ENCODE measurements around the gene INSM2. TPM values are rescaled to one million over a fixed set of nuclear protein-coding genes. Genes with fewer than 3 reads are reported as not detected.

Gene INSM2
- total and polyA plus RNA-seq, 2 experiments from 2014 or later, result not detected

DNA sequence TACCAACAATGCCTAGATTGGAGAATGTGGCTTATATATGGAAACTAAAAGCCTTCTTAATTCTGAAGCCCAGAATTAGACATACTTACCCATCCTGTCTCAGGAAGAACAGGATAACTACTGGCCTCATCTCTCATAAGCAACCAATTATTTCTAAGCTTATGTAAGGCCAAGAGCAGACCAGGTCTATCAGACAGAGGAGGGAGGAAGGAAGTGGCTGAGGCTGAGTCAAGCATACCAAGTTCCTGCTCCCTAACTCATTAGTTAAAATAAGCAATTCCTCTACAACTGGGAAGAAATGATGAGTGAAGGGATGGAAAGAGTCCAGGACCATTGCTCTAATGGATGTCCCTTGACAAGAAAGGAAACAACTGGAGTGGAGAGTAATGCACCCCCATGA is 27.0 kb upstream of the INSM2 start:
- H3K79me2 ChIP-seq, result no peaks in the 10 kb centered on the region
- no peaks in the 10 kb centered on the region for H4K20me1 ChIP-seq (ENCODE audit: insufficient read depth, poor library complexity, severe bottlenecking)
- H3K27me3 ChIP-seq, result no peaks in the 10 kb centered on the region
- no peak overlapping the region for H2AFZ ChIP-seq
- H3K4me1 ChIP-seq (ENCODE audit: insufficient read depth), result no peaks in the 10 kb centered on the region
- H3K4me3 ChIP-seq, result no peak overlapping the region
- DNase-seq (ENCODE audit: low spot score), result no peak
- TF ChIP-seq EZH2phosphoT487 (IDR thresholded peaks at IDR 0.05; ENCODE audit: low read depth, severe bottlenecking, unreplicated experiment), result no peak
- no peak for TF ChIP-seq EZH2 (IDR thresholded peaks at IDR 0.05; ENCODE audit: borderline replicate concordance)
- TF ChIP-seq, protein P1, sequence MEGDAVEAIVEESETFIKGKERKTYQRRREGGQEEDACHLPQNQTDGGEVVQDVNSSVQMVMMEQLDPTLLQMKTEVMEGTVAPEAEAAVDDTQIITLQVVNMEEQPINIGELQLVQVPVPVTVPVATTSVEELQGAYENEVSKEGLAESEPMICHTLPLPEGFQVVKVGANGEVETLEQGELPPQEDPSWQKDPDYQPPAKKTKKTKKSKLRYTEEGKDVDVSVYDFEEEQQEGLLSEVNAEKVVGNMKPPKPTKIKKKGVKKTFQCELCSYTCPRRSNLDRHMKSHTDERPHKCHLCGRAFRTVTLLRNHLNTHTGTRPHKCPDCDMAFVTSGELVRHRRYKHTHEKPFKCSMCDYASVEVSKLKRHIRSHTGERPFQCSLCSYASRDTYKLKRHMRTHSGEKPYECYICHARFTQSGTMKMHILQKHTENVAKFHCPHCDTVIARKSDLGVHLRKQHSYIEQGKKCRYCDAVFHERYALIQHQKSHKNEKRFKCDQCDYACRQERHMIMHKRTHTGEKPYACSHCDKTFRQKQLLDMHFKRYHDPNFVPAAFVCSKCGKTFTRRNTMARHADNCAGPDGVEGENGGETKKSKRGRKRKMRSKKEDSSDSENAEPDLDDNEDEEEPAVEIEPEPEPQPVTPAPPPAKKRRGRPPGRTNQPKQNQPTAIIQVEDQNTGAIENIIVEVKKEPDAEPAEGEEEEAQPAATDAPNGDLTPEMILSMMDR (IDR thresholded peaks at IDR 0.05; ENCODE audit: poor library complexity), result no peak
- H3K27ac ChIP-seq, result no peak overlapping the region
- no peaks in the 10 kb centered on the region for H3K9me3 ChIP-seq (ENCODE audit: low read depth)
- no peaks in the 10 kb centered on the region for H3K9me2 ChIP-seq (replicated peaks; ENCODE audit: insufficient read depth)
- no peaks in the 10 kb centered on the region for H3K36me3 ChIP-seq (replicated peaks; ENCODE audit: insufficient read depth, low read depth)
- no peak overlapping the region for H3K4me2 ChIP-seq

DNA sequence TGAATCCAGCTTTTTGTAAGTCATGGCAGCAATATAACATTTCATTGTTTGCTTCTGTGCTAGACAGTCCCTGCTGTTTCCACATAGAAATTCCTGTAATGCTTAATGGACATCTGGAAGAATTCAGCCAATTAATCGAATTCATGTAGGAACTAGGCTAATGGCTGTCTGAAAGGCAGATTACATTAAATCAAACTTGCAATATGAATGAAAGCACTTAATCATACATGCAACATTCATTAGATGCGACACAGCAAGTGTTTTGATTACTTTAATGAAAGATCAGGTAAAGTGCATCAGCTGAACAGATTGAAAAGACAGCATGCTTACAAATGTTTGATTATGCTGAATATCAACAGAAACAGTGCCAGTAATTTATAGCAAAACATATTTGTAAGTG is 24.1 kb upstream of the INSM2 start:
- no peaks in the 10 kb centered on the region for H3K4me1 ChIP-seq (ENCODE audit: insufficient read depth)

DNA sequence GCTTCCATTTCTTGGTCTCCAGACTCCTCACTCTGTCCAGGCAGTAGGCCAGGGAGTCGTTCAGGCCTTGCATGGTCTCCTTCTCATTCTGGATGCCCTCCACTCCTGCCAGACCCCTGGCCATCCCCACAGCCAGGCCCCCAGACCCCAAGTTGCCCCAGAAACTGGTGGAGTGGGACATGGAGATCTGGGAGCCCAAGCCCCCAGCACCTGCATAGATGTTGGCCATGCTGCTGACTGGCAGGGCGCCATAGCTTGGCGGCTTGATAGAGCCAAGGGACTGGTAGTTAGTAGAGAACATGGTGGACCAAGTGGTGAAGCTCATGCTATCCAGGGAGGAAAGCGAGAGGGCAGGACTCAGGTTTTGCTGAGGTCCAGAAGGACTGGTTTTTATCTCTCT is 21.2 kb upstream of the INSM2 start:
- H3K4me1 ChIP-seq (ENCODE audit: insufficient read depth), result no peaks in the 10 kb centered on the region
- WGBS (ENCODE audit: low lambda C conversion rate, missing lambda C conversion rate), result 87% methylated on average over 4 of the region's 4 CpGs
- no peaks in the 10 kb centered on the region for H3K79me2 ChIP-seq
- no peaks in the 10 kb centered on the region for H4K20me1 ChIP-seq (ENCODE audit: insufficient read depth, poor library complexity, severe bottlenecking)
- TF ChIP-seq EZH2 (IDR thresholded peaks at IDR 0.05; ENCODE audit: borderline replicate concordance), result no peak
- TF ChIP-seq EZH2phosphoT487 (IDR thresholded peaks at IDR 0.05; ENCODE audit: low read depth, severe bottlenecking, unreplicated experiment), result no peak
- TF ChIP-seq, protein P1 (IDR thresholded peaks at IDR 0.05; ENCODE audit: poor library complexity), result no peak
- H3K36me3 ChIP-seq (replicated peaks; ENCODE audit: insufficient read depth, low read depth), result no peaks in the 10 kb centered on the region
- no peak overlapping the region for H3K27ac ChIP-seq
- no peaks in the 10 kb centered on the region for H3K9me2 ChIP-seq (replicated peaks; ENCODE audit: insufficient read depth)
- no peaks in the 10 kb centered on the region for H3K9me3 ChIP-seq (ENCODE audit: low read depth)
- H3K4me3 ChIP-seq, result no peak overlapping the region
- no peak overlapping the region for H2AFZ ChIP-seq
- H3K27me3 ChIP-seq, result no peaks in the 10 kb centered on the region
- H3K4me2 ChIP-seq, result no peak overlapping the region
- DNase-seq (ENCODE audit: low spot score), result no peak

More for the DNA sequence above, 24.1 kb upstream of the INSM2 start:
- 72% methylated on average over 2 of the region's 2 CpGs for WGBS (ENCODE audit: low lambda C conversion rate, missing lambda C conversion rate)
- H3K36me3 ChIP-seq (replicated peaks; ENCODE audit: insufficient read depth, low read depth), result no peaks in the 10 kb centered on the region
- no peak for TF ChIP-seq EZH2phosphoT487 (IDR thresholded peaks at IDR 0.05; ENCODE audit: low read depth, severe bottlenecking, unreplicated experiment)
- TF ChIP-seq EZH2 (IDR thresholded peaks at IDR 0.05; ENCODE audit: borderline replicate concordance), result no peak
- TF ChIP-seq, protein P1 (IDR thresholded peaks at IDR 0.05; ENCODE audit: poor library complexity), result no peak
- no peaks in the 10 kb centered on the region for H3K9me3 ChIP-seq (ENCODE audit: low read depth)
- no peak overlapping the region for H3K27ac ChIP-seq
- H3K4me3 ChIP-seq, result no peak overlapping the region
- H3K27me3 ChIP-seq, result no peaks in the 10 kb centered on the region
- H3K9me2 ChIP-seq (replicated peaks; ENCODE audit: insufficient read depth), result no peaks in the 10 kb centered on the region
- no peaks in the 10 kb centered on the region for H3K79me2 ChIP-seq
- H4K20me1 ChIP-seq (ENCODE audit: insufficient read depth, poor library complexity, severe bottlenecking), result no peaks in the 10 kb centered on the region
- DNase-seq (ENCODE audit: low spot score), result no peak
- no peak overlapping the region for H3K4me2 ChIP-seq
- no peak overlapping the region for H2AFZ ChIP-seq

DNA sequence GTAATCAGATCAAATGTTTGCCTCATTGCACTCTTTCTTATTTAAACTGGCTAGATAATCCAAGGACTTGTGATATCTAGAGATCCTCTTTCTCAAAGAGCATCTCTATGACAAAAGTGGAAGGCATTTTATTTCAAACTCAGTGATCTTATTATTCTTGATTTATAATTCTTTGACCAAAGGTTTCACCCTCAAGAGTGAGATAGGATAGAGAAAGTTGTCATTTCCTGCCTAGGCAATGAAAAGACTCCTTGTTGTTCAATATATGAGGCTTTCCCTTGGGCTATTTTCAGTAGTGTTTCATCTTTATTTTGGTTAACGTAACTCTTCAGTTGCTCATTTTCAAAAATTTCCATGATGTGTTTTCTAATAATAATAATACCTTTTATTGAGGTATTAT is 18.0 kb upstream of the INSM2 start:
- H3K27me3 ChIP-seq, result no peaks in the 10 kb centered on the region
- H3K4me3 ChIP-seq, result no peak overlapping the region
- no peak for TF ChIP-seq EZH2 (IDR thresholded peaks at IDR 0.05; ENCODE audit: borderline replicate concordance)
- TF ChIP-seq, protein P1 (IDR thresholded peaks at IDR 0.05; ENCODE audit: poor library complexity), result no peak
- no peak for TF ChIP-seq EZH2phosphoT487 (IDR thresholded peaks at IDR 0.05; ENCODE audit: low read depth, severe bottlenecking, unreplicated experiment)
- no peaks in the 10 kb centered on the region for H4K20me1 ChIP-seq (ENCODE audit: insufficient read depth, poor library complexity, severe bottlenecking)
- no peak overlapping the region for H3K27ac ChIP-seq
- H3K36me3 ChIP-seq (replicated peaks; ENCODE audit: insufficient read depth, low read depth), result no peaks in the 10 kb centered on the region
- no peak for DNase-seq (ENCODE audit: low spot score)
- 92% methylated on average over 1 of the region's 1 CpG for WGBS (ENCODE audit: low lambda C conversion rate, missing lambda C conversion rate)
- no peak overlapping the region for H2AFZ ChIP-seq
- H3K79me2 ChIP-seq, result no peaks in the 10 kb centered on the region
- H3K9me2 ChIP-seq (replicated peaks; ENCODE audit: insufficient read depth), result no peaks in the 10 kb centered on the region
- no peaks in the 10 kb centered on the region for H3K9me3 ChIP-seq (ENCODE audit: low read depth)
- H3K4me2 ChIP-seq, result no peak overlapping the region
- H3K4me1 ChIP-seq (ENCODE audit: insufficient read depth), result no peaks in the 10 kb centered on the region
